Liver (tissue), 3 donors: ENCODE data around the gene CDH9.

Experiments used
- CTCF ChIP-seq: fragments of 150-350 bp; IDR thresholded peaks from 2 replicates; pipeline ENCODE4 v1.5.1; 2017; ENCODE audit warnings: improper control_type of control experiment, low read depth, low read length; ENCODE audit not compliant: missing input control
- EGR1 ChIP-seq, 2 donors: IDR thresholded peaks; 2 replicates each; pipeline ENCODE4 v1.6.1; 2016 to 2018; ENCODE audit warnings: antibody characterized with exemption in 2 of 2, low read depth in 2 of 2
- GABPA ChIP-seq, 2 donors: IDR thresholded peaks in 1 of 2; conservative IDR thresholded peaks in 1 of 2; 2 replicates each; pipeline ENCODE4 v1.6.1; 2016; ENCODE audit warnings: antibody characterized with exemption in 2 of 2, mild to moderate bottlenecking in 1 of 2, moderate library complexity in 1 of 2
- MAX ChIP-seq: IDR thresholded peaks from 2 replicates; pipeline ENCODE4 v1.6.1; 2016; ENCODE audit warnings: antibody characterized with exemption
- RAD21 ChIP-seq, 2 donors: IDR thresholded peaks; 2 replicates each; pipeline ENCODE4 v1.6.1; 2016; ENCODE audit warnings: antibody characterized with exemption in 2 of 2, mild to moderate bottlenecking in 2 of 2
- SP1 ChIP-seq: IDR thresholded peaks from 2 replicates; pipeline ENCODE4 v1.6.1; 2018; ENCODE audit warnings: antibody characterized with exemption, mild to moderate bottlenecking
- TAF1 ChIP-seq: conservative IDR thresholded peaks from 2 replicates; pipeline ENCODE4 v1.6.1; 2016; ENCODE audit warnings: antibody characterized with exemption, mild to moderate bottlenecking
- donor health status: healthy.
- donor health status: healthy.

GRCh38 chr5:27038476-27038875 lies at the start of gene CDH9:
- no peak for TF ChIP-seq CTCF
- TF ChIP-seq MAX, result no peak
- no peak for TF ChIP-seq RAD21 (IDR thresholded peaks at IDR 0.05)
- TF ChIP-seq EGR1 (IDR thresholded peaks at IDR 0.05; ENCODE audit: low read depth in 2 of 2), result no peak
- no peak for TF ChIP-seq GABPA (IDR thresholded peaks at IDR 0.05 in 1 of 2, conservative IDR thresholded peaks at IDR 0.05 in 1 of 2)
- no peak for TF ChIP-seq TAF1
- TF ChIP-seq SP1, result no peak
